Activated T-cell treated with anti-CD3 and anti-CD28 coated beads, Interleukin-2, amount 50 U/mL, for 24 hours (primary cell): ENCODE results near the gene RAD51B.
"Not testable (repeated sequence)": the region's sequence is repeated elsewhere in the genome, so short reads cannot be mapped to it uniquely, and the experiment has no call there.

Experiments
- DNase-seq: peaks from one replicate; pipeline ENCODE4 v3.0.0-alpha.2; 2020
- H3K27ac Mint-ChIP-seq: 2 replicates; pipeline ENCODE4 v1.8.0; 2020; ENCODE audit warnings: mild to moderate bottlenecking, mixed read lengths
- H3K27me3 Mint-ChIP-seq: 2 replicates; pipeline ENCODE4 v1.8.0; 2020; ENCODE audit warnings: mixed read lengths
- H3K36me3 Mint-ChIP-seq: 2 replicates; pipeline ENCODE4 v1.8.0; 2020; ENCODE audit warnings: low read depth, mixed read lengths
- H3K4me1 Mint-ChIP-seq: 2 replicates; pipeline ENCODE4 v1.8.0; 2020; ENCODE audit warnings: low read depth, mixed read lengths
- H3K4me3 Mint-ChIP-seq: 2 replicates; pipeline ENCODE4 v1.8.0; 2020; ENCODE audit warnings: mild to moderate bottlenecking, moderate library complexity, mixed read lengths
- H3K9me3 Mint-ChIP-seq: 2 replicates; pipeline ENCODE4 v1.8.0; 2020; ENCODE audit warnings: mixed read lengths

RAD51B gene

GRCh38 chr14:68758301-68758700, 938.7 kb downstream of the RAD51B start:
- Mint-ChIP-seq H3K4me3 (no peak overlapping the region), H3K27me3 (no peaks in the 10 kb centered on the region), H3K4me1 (peaks cover 19% of the 10 kb centered on the region), H3K36me3 (no peaks in the 10 kb centered on the region), H3K9me3 (no peaks in the 10 kb centered on the region), H3K27ac (no peak overlapping the region)
- DNase-seq = no peak

- Mint-ChIP-seq H3K4me3 (no peak overlapping the region), H3K36me3 (no peaks in the 10 kb centered on the region), H3K9me3 (no peaks in the 10 kb centered on the region), H3K4me1 (peaks cover 19% of the 10 kb centered on the region), H3K27ac (no peak overlapping the region), H3K27me3 (no peaks in the 10 kb centered on the region)
- DNase-seq = no peak
Observed at GRCh38 chr14:68759017-68759560, 939.5 kb downstream of the RAD51B start.

GRCh38 chr14:68759937-68760336, 940.4 kb downstream of the RAD51B start:
- Mint-ChIP-seq H3K4me3 (no peak overlapping the region), H3K27ac (no peak overlapping the region), H3K27me3 (no peaks in the 10 kb centered on the region), H3K36me3 (no peaks in the 10 kb centered on the region), H3K9me3 (no peaks in the 10 kb centered on the region), H3K4me1 (peaks cover 22% of the 10 kb centered on the region)
- DNase-seq = no peak

- H3K4me3 Mint-ChIP-seq = no peak overlapping the region
- H3K27me3 Mint-ChIP-seq = no peaks in the 10 kb centered on the region
- H3K4me1 Mint-ChIP-seq = peaks cover 27% of the 10 kb centered on the region
- H3K27ac Mint-ChIP-seq = no peak overlapping the region
- no peaks in the 10 kb centered on the region for H3K9me3 Mint-ChIP-seq
- no peak for DNase-seq
- no peaks in the 10 kb centered on the region for H3K36me3 Mint-ChIP-seq
Observed at GRCh38 chr14:68760761-68761160, 941.2 kb downstream of the RAD51B start.

- Mint-ChIP-seq H3K9me3 (no peaks in the 10 kb centered on the region), H3K27ac (no peak overlapping the region), H3K36me3 (no peaks in the 10 kb centered on the region), H3K27me3 (no peaks in the 10 kb centered on the region), H3K4me3 (no peak overlapping the region), H3K4me1 (peaks cover 28% of the 10 kb centered on the region)
- DNase-seq = no peak
Observed at GRCh38 chr14:68761391-68761790, 941.8 kb downstream of the RAD51B start.

- Mint-ChIP-seq H3K27ac (no peak overlapping the region), H3K4me1 (peaks cover 24% of the 10 kb centered on the region), H3K9me3 (no peaks in the 10 kb centered on the region), H3K36me3 (no peaks in the 10 kb centered on the region), H3K4me3 (no peak overlapping the region), H3K27me3 (no peaks in the 10 kb centered on the region)
- no peak for DNase-seq
Observed at GRCh38 chr14:68762953-68763764, 943.6 kb downstream of the RAD51B start.

- not testable (repeated sequence) for H3K4me3 Mint-ChIP-seq, H3K27me3 Mint-ChIP-seq, H3K27ac Mint-ChIP-seq
Observed at GRCh38 chr14:68763843-68764242, 944.3 kb downstream of the RAD51B start.

GRCh38 chr14:68766299-68767247, 947.0 kb downstream of the RAD51B start:
- Mint-ChIP-seq H3K9me3 (no peaks in the 10 kb centered on the region), H3K4me3 (no peak overlapping the region), H3K27me3 (no peaks in the 10 kb centered on the region), H3K27ac (peak overlapping the region; percentile 26), H3K36me3 (no peaks in the 10 kb centered on the region), H3K4me1 (peaks cover 32% of the 10 kb centered on the region)
- no peak for DNase-seq

More at GRCh38 chr14:68763843-68764242, 944.3 kb downstream of the RAD51B start:
- peaks cover 24% of the 10 kb centered on the region for H3K4me1 Mint-ChIP-seq
- H3K9me3 Mint-ChIP-seq, DNase-seq, H3K36me3 Mint-ChIP-seq: not testable (repeated sequence)

- H3K27ac Mint-ChIP-seq = peak overlapping the region; percentile 26
- no peak for DNase-seq
- no peaks in the 10 kb centered on the region for H3K36me3 Mint-ChIP-seq
- no peaks in the 10 kb centered on the region for H3K27me3 Mint-ChIP-seq
- no peak overlapping the region for H3K4me3 Mint-ChIP-seq
- H3K9me3 Mint-ChIP-seq = no peaks in the 10 kb centered on the region
- peaks cover 38% of the 10 kb centered on the region for H3K4me1 Mint-ChIP-seq
Observed at GRCh38 chr14:68767248-68767645, 947.7 kb downstream of the RAD51B start.

GRCh38 chr14:68768316-68768715, 948.7 kb downstream of the RAD51B start:
- DNase-seq = no peak
- Mint-ChIP-seq H3K27ac (no peak overlapping the region), H3K4me1 (peaks cover 47% of the 10 kb centered on the region), H3K36me3 (no peaks in the 10 kb centered on the region), H3K9me3 (peaks cover under 1% of the 10 kb centered on the region), H3K27me3 (no peaks in the 10 kb centered on the region), H3K4me3 (no peak overlapping the region)

- Mint-ChIP-seq H3K4me1 (peaks cover 53% of the 10 kb centered on the region), H3K27ac (no peak overlapping the region), H3K36me3 (no peaks in the 10 kb centered on the region), H3K9me3 (peaks cover 5% of the 10 kb centered on the region), H3K4me3 (no peak overlapping the region), H3K27me3 (no peaks in the 10 kb centered on the region)
- no peak for DNase-seq
Observed at GRCh38 chr14:68770051-68770450, 950.5 kb downstream of the RAD51B start.

- Mint-ChIP-seq H3K4me3 (no peak overlapping the region), H3K36me3 (no peaks in the 10 kb centered on the region), H3K4me1 (peaks cover 52% of the 10 kb centered on the region), H3K27ac (no peak overlapping the region), H3K27me3 (no peaks in the 10 kb centered on the region), H3K9me3 (peaks cover 9% of the 10 kb centered on the region)
- no peak for DNase-seq
Observed at GRCh38 chr14:68770553-68771286, 951.1 kb downstream of the RAD51B start.

GRCh38 chr14:68771631-68772030, 952.1 kb downstream of the RAD51B start:
- peak; percentile 47 for DNase-seq
- Mint-ChIP-seq H3K4me1 (peaks cover 48% of the 10 kb centered on the region), H3K27ac (peak overlapping the region; percentile 39)

GRCh38 chr14:68772761-68773381, 953.3 kb downstream of the RAD51B start:
- Mint-ChIP-seq H3K4me3 (no peak overlapping the region), H3K4me1 (peaks cover 48% of the 10 kb centered on the region), H3K27ac (peak overlapping the region; percentile 51), H3K36me3 (no peaks in the 10 kb centered on the region), H3K9me3 (peaks cover 10% of the 10 kb centered on the region), H3K27me3 (no peaks in the 10 kb centered on the region)
- DNase-seq = no peak

More at GRCh38 chr14:68771631-68772030, 952.1 kb downstream of the RAD51B start:
- Mint-ChIP-seq H3K36me3 (no peaks in the 10 kb centered on the region), H3K27me3 (no peaks in the 10 kb centered on the region), H3K4me3 (no peak overlapping the region), H3K9me3 (peaks cover 10% of the 10 kb centered on the region)
